ENCODE measurements around the gene MYLK. TPM values are rescaled to one million over a fixed set of nuclear protein-coding genes. Genes with fewer than 3 reads are reported as not detected.

Gene MYLK
- total and polyA plus RNA-seq, 7 donors: 3.2 to 13.7 (median 5.8) TPM

GRCh38 chr3:123584988-123585937 is 298.9 kb downstream of the MYLK start, which contains the start of gene HACD2:
TSS of gene HACD2 (minus strand) at chr3:123585053. CDS start at chr3:123585027, 26 bp downstream.
- ATAC-seq (peak; percentile 97 to 98 (median 98)), DNase-seq (peak; percentile 96 to 98)
- H3K4me3 ChIP-seq: peak within 1 kb of the TSS; percentile 92
- H3K27ac ChIP-seq: peak within 1 kb of the TSS; percentile 93
- H3K9me3 ChIP-seq: no peaks in the 10 kb centered on the region
- WGBS, 3 donors: 0% methylated on average over 42 to 54 of the region's 54 CpGs
- H3K36me3 ChIP-seq (ENCODE audit: insufficient read depth in 1 of 2, low read depth in 1 of 2): peaks cover 0 to 18% of the 10 kb centered on the region in 2 donors
- TF ChIP-seq, protein P1, sequence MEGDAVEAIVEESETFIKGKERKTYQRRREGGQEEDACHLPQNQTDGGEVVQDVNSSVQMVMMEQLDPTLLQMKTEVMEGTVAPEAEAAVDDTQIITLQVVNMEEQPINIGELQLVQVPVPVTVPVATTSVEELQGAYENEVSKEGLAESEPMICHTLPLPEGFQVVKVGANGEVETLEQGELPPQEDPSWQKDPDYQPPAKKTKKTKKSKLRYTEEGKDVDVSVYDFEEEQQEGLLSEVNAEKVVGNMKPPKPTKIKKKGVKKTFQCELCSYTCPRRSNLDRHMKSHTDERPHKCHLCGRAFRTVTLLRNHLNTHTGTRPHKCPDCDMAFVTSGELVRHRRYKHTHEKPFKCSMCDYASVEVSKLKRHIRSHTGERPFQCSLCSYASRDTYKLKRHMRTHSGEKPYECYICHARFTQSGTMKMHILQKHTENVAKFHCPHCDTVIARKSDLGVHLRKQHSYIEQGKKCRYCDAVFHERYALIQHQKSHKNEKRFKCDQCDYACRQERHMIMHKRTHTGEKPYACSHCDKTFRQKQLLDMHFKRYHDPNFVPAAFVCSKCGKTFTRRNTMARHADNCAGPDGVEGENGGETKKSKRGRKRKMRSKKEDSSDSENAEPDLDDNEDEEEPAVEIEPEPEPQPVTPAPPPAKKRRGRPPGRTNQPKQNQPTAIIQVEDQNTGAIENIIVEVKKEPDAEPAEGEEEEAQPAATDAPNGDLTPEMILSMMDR (IDR thresholded peaks at IDR 0.05): no peak
- intact Hi-C loops (cut with DNase I): no loop called here
- H3K4me1 ChIP-seq: peaks cover 17% of the 10 kb centered on the region
- no peaks in the 10 kb centered on the region for H3K27me3 ChIP-seq (ENCODE audit: insufficient read depth in 3 of 3, low read length in 2 of 3)

- Histone ChIP-seq H3K4me1 (peaks cover 17% of the 10 kb centered on the region), H3K36me3 (ENCODE audit: insufficient read depth in 1 of 2, low read depth in 1 of 2) (peaks cover 0 to 26% of the 10 kb centered on the region in 2 donors), H3K27me3 (ENCODE audit: insufficient read depth in 3 of 3, low read length in 2 of 3) (no peaks in the 10 kb centered on the region), H3K4me3 (peak overlapping the region; percentile 92), H3K27ac (peak overlapping the region; percentile 93), H3K9me3 (no peaks in the 10 kb centered on the region)
- intact Hi-C loops (cut with DNase I): no loop called here
- 0 to 2% (median 0%) methylated on average over 52 to 65 of the region's 65 CpGs for WGBS, 3 donors
- TF ChIP-seq, protein P1 (IDR thresholded peaks at IDR 0.05): peak; percentile 26
- ATAC-seq: peak; percentile 58 to 65 (median 64)
- peak; percentile 60 to 78 for DNase-seq
These were observed 299.7 kb downstream of the MYLK start for GRCh38 chr3:123584284-123584987.

DNA sequence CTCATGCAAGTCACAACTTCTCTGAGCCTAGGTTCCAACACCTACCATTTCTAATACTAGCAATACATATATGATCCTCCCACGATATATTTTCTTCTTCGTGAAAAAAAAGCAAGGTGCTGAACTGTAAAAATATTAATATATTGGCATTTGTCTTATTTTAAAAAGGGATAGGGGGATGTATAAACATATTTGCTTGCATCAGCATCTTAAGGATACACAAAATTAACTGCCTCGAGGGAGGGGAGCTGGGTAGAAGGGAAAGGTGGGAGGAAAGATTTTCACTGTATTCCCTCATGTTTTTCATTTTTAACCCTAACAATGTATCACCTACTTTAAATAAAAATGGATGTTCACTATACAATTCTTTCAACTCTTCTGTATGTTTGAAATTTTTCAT is 300.6 kb downstream of the MYLK start:
- Histone ChIP-seq H3K4me3 (peak overlapping the region; percentile 92), H3K27ac (no peak overlapping the region), H3K9me3 (no peaks in the 10 kb centered on the region), H3K4me1 (peaks cover 17% of the 10 kb centered on the region), H3K27me3 (ENCODE audit: insufficient read depth in 3 of 3, low read length in 2 of 3) (no peaks in the 10 kb centered on the region), H3K36me3 (ENCODE audit: insufficient read depth in 1 of 2, low read depth in 1 of 2) (peaks cover 0 to 33% of the 10 kb centered on the region in 2 donors)
- TF ChIP-seq, protein P1 (IDR thresholded peaks at IDR 0.05): no peak
- DNase-seq (no peak), ATAC-seq (no peak)
- intact Hi-C loops (cut with DNase I): no loop called here
- 75 to 81% (median 79%) methylated on average over 3 of the region's 3 CpGs for WGBS, 3 donors

DNA sequence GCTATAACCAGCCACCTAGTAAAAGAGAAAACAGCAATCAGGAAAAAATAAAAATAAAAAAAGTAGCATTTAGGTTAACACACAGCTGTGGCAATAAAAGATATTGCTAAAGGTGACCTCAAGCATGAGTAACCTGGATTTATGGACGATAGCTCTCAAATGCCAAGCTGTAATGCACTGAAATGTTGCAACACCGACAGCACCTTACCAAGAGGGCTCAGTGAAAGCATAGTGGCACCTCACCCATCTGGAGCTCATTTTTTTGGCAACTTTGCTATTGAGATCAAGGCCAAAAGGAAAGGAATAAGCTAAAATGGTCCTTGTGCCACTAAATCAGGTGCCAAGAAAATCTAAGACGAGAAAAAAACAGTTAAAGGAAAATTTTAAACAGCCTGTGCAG is 301.8 kb downstream of the MYLK start:
- Histone ChIP-seq H3K27me3 (ENCODE audit: insufficient read depth in 3 of 3, low read length in 2 of 3) (no peaks in the 10 kb centered on the region), H3K36me3 (ENCODE audit: insufficient read depth in 1 of 2, low read depth in 1 of 2) (peaks cover 0 to 39% of the 10 kb centered on the region in 2 donors), H3K9me3 (no peaks in the 10 kb centered on the region), H3K27ac (no peak overlapping the region), H3K4me3 (no peak overlapping the region), H3K4me1 (peaks cover 17% of the 10 kb centered on the region)
- ATAC-seq (no peak), DNase-seq (no peak)
- TF ChIP-seq, protein P1 (IDR thresholded peaks at IDR 0.05): no peak
- 73 to 93% (median 78%) methylated on average over 3 of the region's 3 CpGs for WGBS, 3 donors
- intact Hi-C loops (cut with DNase I): no loop called here
